Measurements from ENCODE around the gene ZBTB43.

The ZBTB43 gene

DNA sequence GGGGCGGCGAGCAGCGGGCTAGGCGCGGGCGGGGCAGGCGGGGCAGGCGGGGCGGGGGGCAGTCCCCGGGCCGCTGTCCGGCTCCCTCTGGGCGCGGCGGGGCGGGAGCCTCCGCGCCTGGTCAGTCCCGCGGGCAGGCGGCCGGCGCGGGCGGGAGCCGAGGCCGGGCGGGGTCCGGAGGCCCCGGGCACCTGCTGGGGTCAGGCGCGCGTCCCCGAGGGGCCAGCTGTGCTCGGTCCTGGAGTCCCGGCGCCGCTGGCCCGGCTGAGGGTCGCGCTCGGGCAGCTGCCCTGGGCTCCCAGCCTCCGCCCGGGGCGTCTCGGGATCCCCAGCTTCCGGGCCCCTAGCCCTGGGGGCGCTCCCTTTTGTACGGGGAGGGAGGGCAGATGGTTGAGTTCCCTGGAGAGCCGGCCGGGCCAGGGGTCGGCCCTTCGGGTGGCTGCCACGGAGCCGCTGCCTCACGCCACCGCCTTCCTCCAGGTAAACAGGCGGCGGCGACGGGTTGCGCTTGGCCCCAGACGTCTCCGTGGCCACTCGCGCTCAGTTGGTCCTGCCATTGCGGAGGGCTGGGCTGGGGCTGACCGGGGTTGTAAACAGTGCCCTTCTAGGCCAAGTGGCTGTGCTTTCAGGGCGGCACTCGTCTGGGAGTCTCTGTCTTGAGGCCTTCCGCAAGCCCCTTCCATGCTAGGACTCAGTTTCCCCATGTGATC lies 56.1 kb downstream of the ZBTB43 start:
- no peak for DNase-seq

DNA sequence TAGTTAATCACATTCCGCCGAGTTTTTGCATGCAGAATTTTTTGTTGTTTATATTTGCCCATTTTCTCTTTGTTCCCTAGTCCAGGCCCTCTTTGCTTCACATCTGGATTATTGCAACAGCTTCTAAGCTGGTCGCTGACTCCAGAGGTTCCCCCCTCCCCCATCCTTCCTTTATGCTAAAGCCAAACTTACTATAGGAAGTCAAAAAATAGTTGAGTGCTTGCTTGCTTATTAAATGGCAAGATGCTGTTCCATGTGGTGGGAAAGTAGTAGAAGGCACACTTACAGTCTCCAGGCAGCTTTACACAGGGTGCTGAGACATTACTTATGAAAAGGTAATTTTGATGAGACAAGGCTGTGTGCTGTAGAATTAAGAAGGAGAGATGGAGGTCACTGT lies 56.9 kb downstream of the ZBTB43 start:
- DNase-seq, result no peak

DNA sequence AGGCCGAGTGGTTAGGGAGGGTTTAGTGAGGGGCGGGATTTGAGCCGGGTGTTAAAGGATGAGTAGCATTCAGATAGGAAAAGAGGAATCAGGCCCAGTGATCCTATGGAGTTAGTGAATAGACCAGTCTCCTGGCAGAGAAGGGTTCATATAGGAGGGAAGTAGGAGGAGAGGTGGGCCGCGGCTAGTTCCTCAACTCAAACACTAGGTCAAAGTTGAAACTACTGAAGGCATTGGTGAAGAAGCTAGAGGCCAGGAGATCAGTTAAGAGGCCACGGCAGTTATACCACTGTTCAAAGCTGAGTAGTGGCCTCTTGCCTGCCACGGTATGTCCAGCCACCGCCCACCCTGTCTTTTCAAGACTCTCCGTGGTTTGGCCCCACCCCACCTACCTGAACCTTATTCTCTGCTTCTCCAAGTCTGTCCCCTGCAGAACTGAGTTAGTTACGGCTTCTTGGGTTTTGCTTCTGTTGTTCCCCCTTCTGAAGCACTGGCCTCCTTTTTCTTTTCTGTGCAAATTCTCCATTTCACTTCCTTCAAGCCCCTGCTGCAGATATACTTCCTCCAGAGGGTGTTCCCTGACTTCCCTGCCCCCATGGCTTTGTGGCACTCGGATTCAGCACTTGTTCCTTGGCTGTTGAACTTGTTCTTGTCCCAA lies 57.4 kb downstream of the ZBTB43 start:
- DNase-seq, result no peak

DNA sequence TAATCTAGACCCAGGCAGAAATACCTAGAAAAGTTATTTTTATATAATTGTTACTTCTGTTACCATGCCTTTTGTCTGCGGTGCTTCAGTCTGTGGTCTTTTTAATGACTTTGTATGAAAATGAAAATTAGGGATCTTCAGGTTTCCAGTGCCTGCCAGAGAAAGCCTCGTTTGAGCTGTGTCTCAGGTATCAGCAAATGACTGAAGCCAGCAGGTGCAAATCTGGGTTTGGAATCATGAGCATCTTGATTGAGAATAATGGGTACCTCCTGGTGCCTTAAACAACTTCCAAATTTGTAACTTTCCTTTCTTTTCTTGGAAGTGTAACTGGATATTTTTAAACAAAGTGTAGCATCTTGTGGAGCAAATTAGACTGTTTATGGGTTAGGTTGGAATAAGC lies 59.9 kb downstream of the ZBTB43 start:
- DNase-seq, result no peak

DNA sequence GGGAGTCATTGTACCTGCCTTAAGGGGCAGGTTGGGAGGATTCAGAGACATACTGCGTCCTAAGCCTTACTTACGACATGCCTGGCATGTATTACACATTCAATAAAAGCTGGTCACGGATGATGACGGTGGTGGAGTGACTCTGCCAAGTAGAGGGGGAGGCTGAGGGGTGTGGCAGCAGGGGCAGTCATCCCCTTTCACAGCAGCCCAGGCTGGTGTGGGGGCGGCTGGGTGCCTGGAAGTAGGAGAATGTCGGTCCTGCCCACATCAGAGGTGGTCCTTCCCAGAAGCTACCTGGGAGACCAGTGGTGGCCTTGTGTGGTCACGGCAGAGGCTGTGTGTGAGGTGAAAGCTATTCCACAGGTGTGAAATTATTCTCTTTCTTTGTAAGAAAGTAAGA lies 64.5 kb downstream of the ZBTB43 start:
- no peak for DNase-seq

DNA sequence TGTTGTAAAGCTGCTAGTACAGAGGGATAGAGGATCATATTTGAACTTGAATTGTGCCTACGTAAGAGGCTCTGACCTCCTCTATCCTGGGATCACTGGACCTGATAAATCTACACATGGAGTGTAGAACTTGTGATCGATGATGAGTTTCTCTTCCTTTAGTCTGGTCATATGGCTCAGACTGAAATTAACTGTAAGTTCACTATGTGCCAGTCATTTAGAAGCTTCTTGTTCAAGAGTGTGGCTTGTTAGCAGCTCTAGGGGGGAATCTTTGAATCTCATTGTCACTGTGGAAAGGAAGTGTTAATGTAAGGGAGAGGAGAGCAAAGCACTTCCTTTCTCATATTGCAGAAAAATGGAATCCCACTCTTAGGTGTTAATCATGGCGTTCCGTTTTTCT lies 67.7 kb downstream of the ZBTB43 start:
- no peak for DNase-seq

DNA sequence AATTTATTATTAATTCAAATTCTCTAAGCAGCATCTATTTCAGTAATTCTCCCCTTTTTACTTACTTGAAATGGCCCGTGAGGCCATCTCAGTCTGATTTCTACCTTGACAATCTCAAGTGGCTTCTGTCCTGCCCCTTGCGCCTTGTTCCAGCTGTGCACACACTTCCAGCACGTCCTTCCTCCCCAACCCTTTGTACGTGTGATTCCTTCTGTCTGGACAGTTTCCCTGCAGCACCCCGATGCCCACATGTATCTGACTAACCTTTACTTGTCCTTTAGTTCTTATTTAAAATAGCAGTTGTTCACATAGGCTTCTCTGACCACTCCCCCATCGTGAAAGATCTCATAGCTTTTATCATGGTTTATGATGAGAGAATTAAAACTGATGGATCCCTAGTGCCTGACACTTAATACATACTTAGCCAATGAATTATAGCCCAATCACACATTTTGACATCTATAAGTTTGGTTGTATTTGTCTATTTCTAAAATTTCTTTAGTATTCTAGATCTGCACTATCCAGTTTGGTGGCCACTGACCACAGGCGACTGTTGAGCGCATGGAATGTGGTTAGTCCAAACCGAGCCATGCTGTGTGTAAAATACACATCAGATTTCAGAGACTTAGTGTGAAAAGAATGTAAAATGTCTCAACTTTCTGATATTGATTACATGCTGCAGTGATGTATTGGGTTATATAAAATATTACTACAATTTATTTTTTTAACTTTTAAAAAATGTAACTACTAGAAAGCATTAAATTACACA lies 69.9 kb downstream of the ZBTB43 start:
- no peak for DNase-seq

DNA sequence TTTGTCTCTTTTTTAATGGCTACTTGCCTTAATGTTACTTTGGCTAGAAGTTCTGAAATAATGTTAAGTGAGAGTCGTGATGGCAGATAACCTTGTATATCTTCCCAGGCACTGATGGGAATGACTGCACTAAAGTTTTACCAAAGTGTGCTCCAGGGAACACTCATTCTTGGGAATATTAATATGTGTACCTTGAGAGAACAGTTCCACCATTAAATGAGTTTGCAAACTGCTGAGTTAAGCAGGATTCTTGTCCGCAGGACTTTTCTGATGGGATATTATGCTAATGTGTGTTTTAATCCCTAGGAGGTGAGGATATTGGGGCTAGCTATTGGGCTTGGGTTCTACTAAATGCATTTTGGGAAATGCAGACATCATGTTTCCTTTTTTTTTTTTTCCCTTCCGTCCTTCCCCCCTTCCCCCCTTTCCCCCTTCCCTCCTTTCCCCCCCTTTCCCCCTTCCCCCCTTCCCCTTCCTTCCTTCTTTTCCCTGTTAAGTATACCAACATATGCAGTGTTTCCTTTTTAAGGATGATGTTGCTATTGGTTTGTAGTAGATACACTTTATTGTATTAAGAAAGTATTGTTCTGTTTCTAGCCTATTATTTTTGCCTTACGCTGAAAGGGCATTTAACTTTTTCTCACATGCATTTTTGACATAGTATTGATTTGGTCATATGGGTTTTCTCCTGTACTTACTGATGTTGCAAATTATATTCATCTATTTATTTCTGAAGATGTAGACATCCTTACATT lies 71.1 kb downstream of the ZBTB43 start:
- no peak for DNase-seq

DNA sequence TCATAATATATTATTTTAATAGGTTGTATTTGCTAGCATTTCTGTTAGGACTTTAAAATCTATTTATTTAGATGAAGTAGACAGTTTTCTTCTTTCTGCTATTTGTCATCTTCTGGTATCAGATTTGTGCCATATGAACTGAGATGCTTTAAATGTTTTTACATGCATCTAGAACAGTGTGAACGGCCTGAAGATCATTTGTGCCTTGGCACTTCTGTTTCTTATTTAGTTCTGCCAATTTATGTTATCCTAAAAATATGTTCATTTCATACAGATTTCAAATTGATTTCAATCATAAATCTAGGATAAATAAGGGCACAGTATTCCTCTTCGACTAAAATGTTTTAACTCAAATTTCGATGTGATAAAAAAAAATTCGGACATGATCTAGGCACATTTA lies 71.7 kb downstream of the ZBTB43 start:
- no peak for DNase-seq

DNA sequence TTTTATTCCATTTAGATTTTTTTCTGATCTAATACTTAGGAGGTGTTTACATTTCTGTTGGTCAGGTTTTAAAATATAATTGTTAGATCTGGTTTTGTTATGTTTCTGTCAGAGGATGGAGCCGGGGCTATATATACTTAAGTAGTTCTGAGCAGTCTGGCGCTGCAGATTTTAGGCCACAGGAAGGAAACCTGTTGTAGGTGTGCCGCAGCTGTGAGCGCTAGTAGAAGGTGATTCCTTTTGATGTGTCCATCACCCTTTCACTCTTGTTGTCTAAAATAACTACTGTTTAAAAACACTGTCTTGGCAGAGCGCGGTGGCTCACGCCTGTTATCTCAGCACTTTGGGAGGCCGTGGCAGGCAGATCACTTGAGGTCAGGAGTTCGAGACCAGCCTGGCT lies 72.6 kb downstream of the ZBTB43 start:
- no peak for DNase-seq

DNA sequence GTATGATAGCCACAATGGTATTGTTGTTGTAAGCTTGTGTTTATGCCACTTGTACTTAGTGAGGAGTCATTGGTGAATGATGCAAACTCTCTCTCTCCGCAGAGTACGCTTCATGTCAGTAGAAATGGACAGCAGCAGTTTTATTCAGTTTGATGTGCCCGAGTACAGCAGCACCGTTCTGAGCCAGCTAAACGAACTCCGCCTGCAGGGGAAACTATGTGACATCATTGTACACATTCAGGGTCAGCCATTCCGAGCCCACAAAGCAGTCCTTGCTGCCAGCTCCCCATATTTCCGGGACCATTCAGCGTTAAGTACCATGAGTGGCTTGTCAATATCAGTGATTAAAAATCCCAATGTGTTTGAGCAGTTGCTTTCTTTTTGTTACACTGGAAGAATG lies 74.4 kb downstream of the ZBTB43 start:
- no peak for DNase-seq

DNA sequence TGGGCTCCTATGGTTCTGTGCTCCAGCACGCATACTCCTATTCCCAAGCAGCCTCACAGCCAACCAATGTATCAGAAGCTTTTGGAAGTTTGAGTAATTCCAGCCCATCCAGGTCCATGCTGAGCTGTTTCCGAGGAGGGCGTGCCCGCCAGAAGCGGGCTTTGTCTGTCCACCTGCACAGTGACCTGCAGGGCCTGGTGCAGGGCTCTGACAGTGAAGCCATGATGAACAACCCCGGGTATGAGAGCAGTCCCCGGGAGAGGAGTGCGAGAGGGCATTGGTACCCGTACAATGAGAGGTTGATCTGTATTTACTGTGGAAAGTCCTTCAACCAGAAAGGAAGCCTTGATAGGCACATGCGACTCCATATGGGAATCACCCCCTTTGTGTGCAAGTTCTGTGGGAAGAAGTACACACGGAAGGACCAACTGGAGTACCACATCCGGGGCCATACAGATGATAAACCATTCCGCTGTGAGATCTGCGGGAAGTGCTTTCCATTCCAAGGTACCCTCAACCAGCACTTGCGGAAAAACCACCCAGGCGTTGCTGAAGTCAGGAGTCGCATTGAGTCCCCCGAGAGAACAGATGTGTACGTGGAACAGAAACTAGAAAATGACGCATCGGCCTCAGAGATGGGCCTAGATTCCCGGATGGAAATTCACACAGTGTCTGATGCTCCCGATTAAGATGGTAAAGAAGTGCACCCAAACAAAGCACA lies 75.5 kb downstream of the ZBTB43 start:
- no peak for DNase-seq

DNA sequence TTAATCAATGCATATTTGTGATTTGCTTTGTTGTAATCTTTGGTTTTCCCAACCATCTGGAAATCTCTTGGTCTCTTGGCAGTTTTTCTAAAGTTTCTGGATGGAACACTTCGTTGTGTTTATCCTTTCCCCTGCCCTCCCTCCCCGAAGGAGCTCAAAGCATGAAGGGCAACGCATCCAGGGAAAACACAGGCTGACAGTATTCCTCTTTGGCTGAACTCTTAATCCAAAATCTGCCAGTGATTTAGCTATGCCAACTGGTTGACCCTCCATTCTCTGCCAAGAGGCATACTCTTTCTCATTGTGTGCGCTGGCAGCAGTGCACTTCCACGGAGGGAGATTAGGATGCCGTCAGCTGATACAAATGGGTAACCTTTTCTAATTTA lies 76.1 kb downstream of the ZBTB43 start:
- no peak for DNase-seq

DNA sequence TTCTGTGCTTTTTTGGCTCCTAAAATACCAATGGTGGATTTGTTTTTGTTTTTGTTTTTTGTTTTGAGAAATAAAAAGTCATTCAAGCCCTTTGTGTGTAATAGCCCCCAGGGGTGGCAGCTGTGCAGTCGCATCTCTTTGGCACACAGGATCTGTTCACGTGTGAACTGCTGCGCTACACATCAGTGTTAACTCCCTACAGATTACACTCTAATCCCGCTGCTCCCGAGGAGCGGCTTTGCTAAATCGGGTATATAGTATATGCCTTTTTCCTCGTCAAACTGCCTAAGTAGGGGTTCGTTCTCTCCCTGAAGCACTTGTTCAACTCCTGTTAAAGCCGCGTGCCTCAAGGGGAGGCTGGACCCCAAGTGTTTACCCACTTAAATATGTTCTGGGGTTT lies 77.9 kb downstream of the ZBTB43 start:
- no peak for DNase-seq

DNA sequence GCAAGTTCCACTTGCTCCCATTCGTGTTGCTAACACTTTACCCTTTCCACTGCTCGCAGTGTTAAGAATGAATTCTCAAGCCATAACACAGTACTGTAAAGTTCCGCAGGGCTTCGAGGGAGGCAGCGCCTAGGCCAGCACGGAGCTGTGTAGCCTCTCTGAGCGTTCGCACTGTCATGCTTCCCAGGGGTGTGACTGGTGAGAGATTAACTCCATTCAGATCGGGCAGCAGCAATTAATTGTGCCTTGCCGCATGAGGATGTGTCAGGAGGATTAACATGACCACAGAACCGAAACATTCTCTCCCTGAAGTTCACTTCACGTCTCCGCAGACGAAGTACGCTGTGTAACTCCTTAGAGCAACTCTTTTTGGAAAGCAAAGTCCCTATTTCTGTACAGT lies 78.8 kb downstream of the ZBTB43 start:
- DNase-seq, result no peak

DNA sequence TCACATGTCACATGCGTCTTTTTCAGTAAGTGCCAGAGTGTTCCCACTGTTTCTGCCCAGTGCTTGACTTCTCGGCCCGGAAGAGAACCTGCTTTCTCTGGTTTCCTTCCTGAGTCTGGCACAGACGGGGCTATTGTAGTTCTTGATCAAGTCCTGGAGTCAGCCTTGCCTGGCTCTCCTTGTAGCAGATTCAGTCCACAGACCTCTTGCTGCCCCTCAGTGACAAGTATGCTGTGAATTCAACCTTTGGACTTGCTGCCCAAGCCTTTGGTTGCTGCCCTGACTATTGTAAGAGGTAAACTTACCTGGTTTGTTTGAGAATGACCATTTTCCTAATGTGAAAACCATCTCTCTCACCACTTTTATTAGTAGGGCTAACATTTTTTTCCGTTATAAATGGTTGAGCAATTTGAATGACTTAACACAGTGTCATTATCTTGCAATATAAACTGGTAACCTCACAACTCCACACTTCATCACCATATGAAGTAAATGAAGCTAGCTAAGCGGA lies 80.3 kb downstream of the ZBTB43 start:
- DNase-seq, result no peak

DNA sequence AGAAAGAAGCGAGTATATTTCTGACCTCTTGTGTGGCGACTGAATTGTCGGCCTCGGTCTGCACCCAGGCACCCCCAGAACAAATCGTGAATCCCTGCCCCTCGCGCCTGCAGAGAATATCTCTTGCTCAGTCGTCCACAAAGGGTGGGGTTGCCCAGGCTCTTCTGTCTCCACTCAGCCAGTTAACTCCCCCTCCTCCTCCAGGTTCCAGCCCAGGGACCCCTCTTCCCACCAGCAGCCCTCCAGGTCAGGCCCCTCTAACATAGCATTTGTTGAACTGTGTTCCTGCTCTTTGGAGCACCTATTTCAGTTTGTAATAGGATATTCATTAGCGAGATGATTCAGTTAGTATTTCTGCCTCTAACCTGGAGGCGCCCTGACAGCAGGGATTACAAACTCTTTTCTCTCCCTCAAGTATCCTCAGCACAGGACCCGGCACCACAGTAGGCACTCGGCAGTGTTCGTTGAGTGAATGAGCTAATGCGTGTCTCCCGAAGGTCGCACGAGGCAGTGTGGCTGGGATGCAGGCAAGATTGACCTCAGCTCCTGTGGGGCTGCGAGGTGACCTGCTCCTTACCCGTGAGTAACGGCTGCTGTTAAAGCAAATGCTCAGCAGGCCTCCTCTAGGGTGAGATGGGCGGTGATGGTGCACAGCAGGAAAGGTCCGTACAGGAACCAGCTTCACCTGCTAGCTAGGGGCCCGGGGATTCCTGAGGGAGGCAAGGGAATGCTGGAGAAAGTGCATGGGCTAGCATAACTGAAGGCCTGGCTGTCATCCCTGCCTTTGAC lies 81.4 kb downstream of the ZBTB43 start:
- no peak for DNase-seq

DNA sequence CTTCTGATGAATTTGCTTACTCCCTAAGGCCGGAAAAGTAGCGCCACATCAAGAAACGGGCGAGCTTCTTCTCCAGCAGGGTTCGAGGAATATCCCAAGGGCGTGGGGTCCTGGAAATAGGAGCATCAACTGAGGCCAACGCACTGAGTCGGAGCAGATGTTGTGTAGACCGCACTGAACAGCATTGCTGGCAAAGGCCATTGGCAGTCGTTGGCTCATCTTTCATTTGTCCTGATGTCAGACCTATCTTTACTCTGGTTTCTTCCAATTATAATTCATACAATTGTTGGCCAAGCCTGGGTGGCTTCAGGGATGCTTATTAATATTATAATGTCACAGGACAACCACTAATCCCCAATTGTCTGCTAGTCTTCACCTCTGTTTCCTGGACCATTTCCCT lies 82.1 kb downstream of the ZBTB43 start:
- no peak for DNase-seq
